Neural cell (in vitro differentiated cells): Measurements from ENCODE around the gene INO80C.

Experiments used
- MXI1 ChIP-seq: fragments of 450-650 bp; conservative IDR thresholded peaks from 2 replicates; pipeline ENCODE4 v1.6.1; 2014; ENCODE audit warnings: antibody characterized with exemption, mild to moderate bottlenecking; ENCODE audit not compliant: poor library complexity, severe bottlenecking
- RAD21 ChIP-seq: fragments of 450-650 bp; conservative IDR thresholded peaks from 2 replicates; pipeline ENCODE4 v1.6.1; 2014; ENCODE audit warnings: antibody characterized with exemption, mild to moderate bottlenecking, moderate library complexity
- TF ChIP-seq, protein P1 (sequence below): fragments of 450-650 bp; IDR thresholded peaks from 2 replicates; pipeline ENCODE4 v1.5.1; 2014; ENCODE audit warnings: antibody characterized with exemption, mild to moderate bottlenecking, moderate library complexity; ENCODE audit not compliant: poor library complexity, severe bottlenecking

DNA sequence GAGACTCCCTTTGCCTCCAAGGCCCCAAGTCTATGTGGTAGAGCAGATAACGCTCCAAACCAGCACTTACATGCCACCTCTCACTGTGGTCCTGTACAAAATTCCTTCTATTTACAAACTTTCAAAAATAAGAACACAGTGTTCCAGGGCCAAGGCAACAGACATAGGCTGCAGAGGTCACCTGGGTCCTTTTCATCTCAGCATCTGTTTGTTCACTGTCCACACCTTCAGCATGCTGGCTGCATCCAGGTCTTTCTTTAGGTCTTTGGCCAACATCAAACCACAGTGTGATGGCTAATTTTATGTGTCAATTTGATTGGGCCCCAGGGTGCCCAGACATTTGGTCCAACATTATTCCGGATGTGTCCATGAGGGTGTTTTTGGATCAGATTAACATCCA, 20.0 kb upstream of the INO80C start:
- TF ChIP-seq, protein P1, sequence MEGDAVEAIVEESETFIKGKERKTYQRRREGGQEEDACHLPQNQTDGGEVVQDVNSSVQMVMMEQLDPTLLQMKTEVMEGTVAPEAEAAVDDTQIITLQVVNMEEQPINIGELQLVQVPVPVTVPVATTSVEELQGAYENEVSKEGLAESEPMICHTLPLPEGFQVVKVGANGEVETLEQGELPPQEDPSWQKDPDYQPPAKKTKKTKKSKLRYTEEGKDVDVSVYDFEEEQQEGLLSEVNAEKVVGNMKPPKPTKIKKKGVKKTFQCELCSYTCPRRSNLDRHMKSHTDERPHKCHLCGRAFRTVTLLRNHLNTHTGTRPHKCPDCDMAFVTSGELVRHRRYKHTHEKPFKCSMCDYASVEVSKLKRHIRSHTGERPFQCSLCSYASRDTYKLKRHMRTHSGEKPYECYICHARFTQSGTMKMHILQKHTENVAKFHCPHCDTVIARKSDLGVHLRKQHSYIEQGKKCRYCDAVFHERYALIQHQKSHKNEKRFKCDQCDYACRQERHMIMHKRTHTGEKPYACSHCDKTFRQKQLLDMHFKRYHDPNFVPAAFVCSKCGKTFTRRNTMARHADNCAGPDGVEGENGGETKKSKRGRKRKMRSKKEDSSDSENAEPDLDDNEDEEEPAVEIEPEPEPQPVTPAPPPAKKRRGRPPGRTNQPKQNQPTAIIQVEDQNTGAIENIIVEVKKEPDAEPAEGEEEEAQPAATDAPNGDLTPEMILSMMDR: no peak
- TF ChIP-seq MXI1 (no peak), RAD21 (no peak)
